Endothelial cell of umbilical vein (primary cell): ENCODE results near the gene CMIP. TPM values are rescaled to one million over a fixed set of nuclear protein-coding genes. Genes with fewer than 3 reads are reported as not detected.

Experiments used
- BruUV-seq: library from RNA; stranded (reverse); fragments of 400-500 nt; replicated peaks from 2 replicates; lab custom pipeline; 2021; lab: Mats Ljungman, UMichigan
- CTCF ChIA-PET: fragments of 300-600, 350-600 bp; sonication (Branson Sonifier 250); formaldehyde crosslinking; loops from one replicate; lab custom pipeline; 2021; ENCODE audit warnings: antibody characterized with exemption, inconsistent platforms; lab: Charles Lee
- POLR2A ChIA-PET: fragments of 300-600, 350-600 bp; sonication (Branson Sonifier 250); formaldehyde crosslinking; loops from one replicate; lab custom pipeline; 2021; ENCODE audit warnings: antibody characterized with exemption, inconsistent platforms; lab: Charles Lee
- DNase-seq: peaks from one replicate; pipeline ENCODE4 v3.0.0-alpha.2; 2011; ENCODE audit warnings: low read depth, low spot score
- FAIRE-seq: peaks from 2 replicates; lab custom pipeline; 2011; peaks lifted over from hg19 to GRCh38; lab: Jason Lieb, UNC
- H2AFZ ChIP-seq: 2 replicates; pipeline ENCODE4 v1.6.0; 2012; ENCODE audit warnings: low read depth, low read length, control low read depth, inconsistent platforms
- H3K27ac ChIP-seq: 2 replicates; pipeline ENCODE4 v1.5.1; 2011; ENCODE audit warnings: low read depth, mild to moderate bottlenecking, control low read depth, low read length, moderate library complexity; ENCODE audit not compliant: insufficient read depth
- H3K27me3 ChIP-seq, 2 experiments: 2 replicates each; pipeline versions ENCODE4 v1.6.0 to v1.6.1; 2011; ENCODE audit warnings: low read length in 2 of 2, mixed read lengths in 1 of 2; ENCODE audit not compliant: control insufficient read depth in 2 of 2, insufficient read depth in 2 of 2
- H3K36me3 ChIP-seq, 2 experiments: 2 replicates in 1 of 2; 3 replicates in 1 of 2; pipeline ENCODE4 v1.5.1; 2011; ENCODE audit warnings: low read length in 2 of 2, mild to moderate bottlenecking in 1 of 2, moderate library complexity in 1 of 2; ENCODE audit not compliant: control insufficient read depth in 2 of 2, insufficient read depth in 2 of 2; ENCODE audit errors: extremely low read depth in 1 of 2
- H3K4me1 ChIP-seq: 3 replicates; pipeline ENCODE4 v1.5.1; 2011; ENCODE audit warnings: mild to moderate bottlenecking, low read length; ENCODE audit not compliant: control insufficient read depth, insufficient read depth; ENCODE audit errors: extremely low read depth
- H3K4me2 ChIP-seq: 2 replicates; pipeline ENCODE4 v1.6.1; 2011; ENCODE audit warnings: low read length, control low read depth, mixed read lengths; ENCODE audit not compliant: insufficient read depth
- H3K4me3 ChIP-seq, 3 experiments: fragments of 200-600 bp in 1 of 3; sonication (generic), shearing (Covaris generic) in 1 of 3; replicated peaks in 1 of 3; 2 replicates each; pipeline ENCODE4 v1.5.1; 2011 to 2016; ENCODE audit warnings: control low read depth in 3 of 3, low read length in 3 of 3, mild to moderate bottlenecking in 2 of 3, inconsistent platforms in 1 of 3, low read depth in 1 of 3, moderate library complexity in 1 of 3; ENCODE audit not compliant: insufficient read depth in 1 of 3
- H3K79me2 ChIP-seq: 2 replicates; pipeline ENCODE4 v1.6.0; 2012; ENCODE audit warnings: low read length, inconsistent platforms; ENCODE audit not compliant: control insufficient read depth, insufficient read depth
- H3K9ac ChIP-seq: replicated peaks from 2 replicates; pipeline ENCODE3; 2011; ENCODE audit warnings: low read length, control low read depth; ENCODE audit not compliant: insufficient read depth; ENCODE audit errors: extremely low read depth
- H3K9me1 ChIP-seq: replicated peaks from 3 replicates; pipeline ENCODE4 v1.6.0; 2011; ENCODE audit warnings: mild to moderate bottlenecking, low read length; ENCODE audit not compliant: control insufficient read depth, insufficient read depth; ENCODE audit errors: extremely low read depth
- H3K9me3 ChIP-seq: replicated peaks from 2 replicates; pipeline ENCODE4 v1.5.1; 2012; ENCODE audit warnings: low read length, inconsistent platforms; ENCODE audit not compliant: control insufficient read depth, insufficient read depth
- H4K20me1 ChIP-seq: replicated peaks from 2 replicates; pipeline ENCODE3; 2011; ENCODE audit warnings: mild to moderate bottlenecking, low read length; ENCODE audit not compliant: control insufficient read depth, insufficient read depth; ENCODE audit errors: extremely low read depth
- CTCF ChIP-seq, 2 donors: IDR thresholded peaks; 1 replicate in 1 of 2; 2 replicates in 1 of 2; pipeline ENCODE4 v1.5.1; 2011; ENCODE audit warnings: low read length in 2 of 2, mild to moderate bottlenecking in 2 of 2, moderate library complexity in 2 of 2, control low read depth in 1 of 2, inconsistent platforms in 1 of 2, low read depth in 1 of 2; ENCODE audit not compliant: insufficient read depth in 1 of 2; ENCODE audit errors: extremely low read depth in 1 of 2
- EZH2 ChIP-seq: IDR thresholded peaks from 2 replicates; pipeline ENCODE4 v1.6.1; 2012; ENCODE audit warnings: borderline replicate concordance, low read depth, mild to moderate bottlenecking, moderate library complexity, low read length, inconsistent platforms; ENCODE audit not compliant: severe bottlenecking
- FOS ChIP-seq: IDR thresholded peaks from 2 replicates; pipeline ENCODE4 v1.6.1; 2011; ENCODE audit warnings: mild to moderate bottlenecking, low read length, moderate library complexity, borderline replicate concordance; ENCODE audit not compliant: insufficient read depth
- GATA2 ChIP-seq: IDR thresholded peaks from 2 replicates; pipeline ENCODE4 v1.7.0; 2011; ENCODE audit warnings: low read depth, mild to moderate bottlenecking, moderate library complexity, mixed read lengths, low read length; ENCODE audit not compliant: insufficient read length, insufficient read depth
- JUN ChIP-seq: IDR thresholded peaks from 2 replicates; pipeline ENCODE4 v1.6.1; 2011; ENCODE audit warnings: borderline replicate concordance, low read depth; ENCODE audit not compliant: insufficient read length, insufficient read depth
- MAX ChIP-seq: IDR thresholded peaks from 2 replicates; pipeline ENCODE4 v1.6.1; 2011; ENCODE audit not compliant: insufficient read depth, insufficient read length
- MYC ChIP-seq: IDR thresholded peaks from one replicate; pipeline ENCODE4 v1.6.1; 2011; ENCODE audit warnings: mild to moderate bottlenecking, low read depth, low read length
- POLR2A ChIP-seq: IDR thresholded peaks from 2 replicates; pipeline ENCODE4 v1.6.1; 2012; ENCODE audit warnings: low read depth, mild to moderate bottlenecking, control low read depth, low read length
- POLR2AphosphoS5 ChIP-seq: IDR thresholded peaks from 2 replicates; pipeline ENCODE4 v1.6.1; 2012; ENCODE audit warnings: low read depth, mild to moderate bottlenecking, control low read depth, low read length, moderate library complexity; ENCODE audit not compliant: insufficient read depth
- dilution Hi-C: fragments of 300-500 bp; cut with MboI; formaldehyde crosslinking; loops from one replicate; pipeline ENCODE4 v1.15.0; 2019; ENCODE audit warnings: low sequenced_read_pairs; ENCODE audit not compliant: extremely low pct_ligation_motif_present
- intact Hi-C: fragments of 100-400 bp; cut with micrococcal nuclease; formaldehyde crosslinking; loops from one replicate; pipeline ENCODE4 v1.10.0; 2022
- polyA plus RNA-seq, 4 experiments: library from polyadenylated mRNA; depleted of rRNA in 3 of 4; stranded (reverse) in 3 of 4; unstranded in 1 of 4; fragments of >200 nt; gene quantifications; 2 replicates each; pipeline versions ENCODE4 v1.2.1 to v1.2.3, GENCODE V29; 2011 to 2012; ENCODE audit warnings: missing spikeins in 1 of 4
- total RNA-seq: library from RNA; stranded (reverse); gene quantifications from 2 replicates; pipeline ENCODE4 v1.2.3, GENCODE V29; 2021

CMIP gene
- total and polyA plus RNA-seq, 2 donors (not counting 3 experiments of a cell fraction or from before 2014, with no cell fraction given): 29.0 to 101 TPM

GRCh38 chr16:81657224-81657623 lies 212.6 kb downstream of the CMIP start:
- dilution Hi-C loops (no loop called here), intact Hi-C loops (no loop called here)
- no peaks in the 10 kb centered on the region for H3K9me1 ChIP-seq
- H3K9me3 ChIP-seq: no peaks in the 10 kb centered on the region
- no peak for TF ChIP-seq GATA2
- TF ChIP-seq CTCF (IDR thresholded peaks at IDR 0.05; ENCODE audit: extremely low read depth in 1 of 2, insufficient read depth in 1 of 2, low read depth in 1 of 2, low read length in 2 of 2): no peak
- TF ChIP-seq POLR2A: no peak
- no peak for TF ChIP-seq FOS
- no peak for TF ChIP-seq EZH2
- TF ChIP-seq MAX: no peak
- TF ChIP-seq POLR2AphosphoS5: no peak
- TF ChIP-seq JUN: no peak
- TF ChIP-seq MYC: no peak
- BruUV-seq: no TSS peak
- no peak overlapping the region for H2AFZ ChIP-seq
- no peak for DNase-seq
- no peak for FAIRE-seq
- no peak overlapping the region for H3K4me2 ChIP-seq
- CTCF ChIA-PET: no interaction called here
- H3K27ac ChIP-seq: no peak overlapping the region
- H4K20me1 ChIP-seq: no peaks in the 10 kb centered on the region
- no peaks in the 10 kb centered on the region for H3K27me3 ChIP-seq
- H3K4me1 ChIP-seq: no peaks in the 10 kb centered on the region
- POLR2A ChIA-PET: no interaction called here
- H3K79me2 ChIP-seq: no peaks in the 10 kb centered on the region
- H3K4me3 ChIP-seq: no peak overlapping the region
- no peak overlapping the region for H3K9ac ChIP-seq
- H3K36me3 ChIP-seq: peaks cover 2 to 54% of the 10 kb centered on the region in 2 experiments
